Measurements from ENCODE around the gene ZNF831.
A peak's percentile ranks its signal among the peaks of the same experiment; 100 is the strongest.

ZNF831 gene

GRCh38 chr20:59163631-59164530 is at the start of gene ZNF831:
TSS of gene ZNF831 (plus strand) at chr20:59163821. CDS start at chr20:59191020, 27,199 bp downstream.
- DNase-seq, result no peak

- peak; percentile 61 for DNase-seq
These were observed 46.1 kb upstream of the ZNF831 start for GRCh38 chr20:59117526-59117925.

- no peak for DNase-seq
These were observed 44.8 kb upstream of the ZNF831 start for GRCh38 chr20:59118855-59119254.

- no peak for DNase-seq
These were observed 43.1 kb upstream of the ZNF831 start for GRCh38 chr20:59120491-59120890.

- DNase-seq, result no peak
These were observed 42.7 kb upstream of the ZNF831 start for GRCh38 chr20:59120919-59121318.

- no peak for DNase-seq
These were observed 41.7 kb upstream of the ZNF831 start for GRCh38 chr20:59121714-59122565.

GRCh38 chr20:59122566-59122919 is 41.1 kb upstream of the ZNF831 start:
- DNase-seq, result no peak

- no peak for DNase-seq
These were observed 40.5 kb upstream of the ZNF831 start for GRCh38 chr20:59123011-59123677.

- peak; percentile 71 for DNase-seq
These were observed 39.9 kb upstream of the ZNF831 start for GRCh38 chr20:59123678-59124255.

GRCh38 chr20:59124296-59125029 is 39.2 kb upstream of the ZNF831 start:
- peak; percentile 98 for DNase-seq

- DNase-seq, result peak; percentile 35
These were observed 38.3 kb upstream of the ZNF831 start for GRCh38 chr20:59125332-59125731.

GRCh38 chr20:59125836-59126235 is 37.8 kb upstream of the ZNF831 start:
- no peak for DNase-seq

- DNase-seq, result no peak
These were observed 35.8 kb upstream of the ZNF831 start for GRCh38 chr20:59127839-59128238.

GRCh38 chr20:59131551-59132285 is 31.9 kb upstream of the ZNF831 start:
- no peak for DNase-seq

GRCh38 chr20:59134182-59134581 is 29.4 kb upstream of the ZNF831 start:
- DNase-seq, result no peak

- DNase-seq, result no peak
These were observed 28.5 kb upstream of the ZNF831 start for GRCh38 chr20:59135093-59135492.

GRCh38 chr20:59136027-59136426 is 27.6 kb upstream of the ZNF831 start:
- no peak for DNase-seq

- no peak for DNase-seq
These were observed 26.1 kb upstream of the ZNF831 start for GRCh38 chr20:59137532-59137931.

- no peak for DNase-seq
These were observed 25.4 kb upstream of the ZNF831 start for GRCh38 chr20:59138114-59138748.

- DNase-seq, result no peak
These were observed 23.6 kb upstream of the ZNF831 start for GRCh38 chr20:59139998-59140397.

All from NCI-H82 (cell line).